Liver (tissue), 3 donors: ENCODE data around the gene UBA6.

Experiments
- CTCF ChIP-seq: fragments of 150-350 bp; IDR thresholded peaks from 2 replicates; pipeline ENCODE4 v1.5.1; 2017; ENCODE audit warnings: improper control_type of control experiment, low read depth, low read length; ENCODE audit not compliant: missing input control
- HNF4G ChIP-seq: IDR thresholded peaks from 2 replicates; pipeline ENCODE4 v1.6.1; 2016; ENCODE audit warnings: antibody characterized with exemption
- RAD21 ChIP-seq, 2 donors: IDR thresholded peaks; 2 replicates each; pipeline ENCODE4 v1.6.1; 2016; ENCODE audit warnings: antibody characterized with exemption in 2 of 2, mild to moderate bottlenecking in 2 of 2
- REST ChIP-seq: IDR thresholded peaks from 2 replicates; pipeline ENCODE4 v1.6.1; 2016; ENCODE audit warnings: antibody characterized with exemption, mild to moderate bottlenecking
- RXRA ChIP-seq, 2 donors: IDR thresholded peaks; 2 replicates each; pipeline ENCODE4 v1.6.1; 2017 to 2018; ENCODE audit warnings: antibody characterized with exemption in 2 of 2, mild to moderate bottlenecking in 1 of 2
- SP1 ChIP-seq: IDR thresholded peaks from 2 replicates; pipeline ENCODE4 v1.6.1; 2018; ENCODE audit warnings: antibody characterized with exemption, mild to moderate bottlenecking
- TAF1 ChIP-seq: conservative IDR thresholded peaks from 2 replicates; pipeline ENCODE4 v1.6.1; 2016; ENCODE audit warnings: antibody characterized with exemption, mild to moderate bottlenecking
- TF ChIP-seq, protein P1 (sequence below): IDR thresholded peaks from 2 replicates; pipeline ENCODE4 v1.6.1; 2016; ENCODE audit warnings: antibody characterized with exemption
- donor health status: healthy.
- donor health status: healthy.

DNA sequence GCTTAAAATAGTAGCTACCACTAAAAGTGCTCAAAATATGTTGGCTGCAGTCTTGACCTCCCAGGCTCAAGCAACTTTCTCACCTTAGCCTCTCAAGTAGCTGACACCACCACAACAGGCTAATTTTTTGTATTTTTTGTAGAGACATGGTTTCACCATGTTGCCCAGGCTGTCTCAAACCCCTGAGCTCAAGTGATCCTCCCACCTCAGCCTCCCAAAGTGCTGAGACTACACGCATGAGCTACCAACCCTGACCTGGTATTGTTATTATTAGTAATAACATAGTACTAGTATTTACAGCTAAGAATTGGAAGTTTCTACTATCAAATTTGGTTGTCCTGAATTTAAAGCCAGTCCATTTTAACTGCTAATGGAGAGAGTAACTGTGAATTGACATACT lies 124.4 kb downstream of the UBA6 start:
- TF ChIP-seq CTCF (no peak), RXRA (IDR thresholded peaks at IDR 0.05) (no peak), REST (no peak), RAD21 (IDR thresholded peaks at IDR 0.05) (no peak), TAF1 (no peak), HNF4G (no peak), SP1 (no peak)
- TF ChIP-seq, protein P1, sequence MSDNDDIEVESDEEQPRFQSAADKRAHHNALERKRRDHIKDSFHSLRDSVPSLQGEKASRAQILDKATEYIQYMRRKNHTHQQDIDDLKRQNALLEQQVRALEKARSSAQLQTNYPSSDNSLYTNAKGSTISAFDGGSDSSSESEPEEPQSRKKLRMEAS = no peak
